ENCODE measurements around the gene YWHAG.
"Not testable (repeated sequence)": the region's sequence is repeated elsewhere in the genome, so short reads cannot be mapped to it uniquely, and the experiment has no call there.

YWHAG gene

GRCh38 chr7:76372984-76373833 is 14.4 kb upstream of the YWHAG start:
- no peak overlapping the region for H3K27ac ChIP-seq

GRCh38 chr7:76371396-76371795 is 12.6 kb upstream of the YWHAG start:
- H3K27ac ChIP-seq: no peak overlapping the region
- no peak for TF ChIP-seq CTCF (conservative IDR thresholded peaks at IDR 0.05)

More at GRCh38 chr7:76372984-76373833, 14.4 kb upstream of the YWHAG start:
- TF ChIP-seq CTCF (conservative IDR thresholded peaks at IDR 0.05): no peak

DNA sequence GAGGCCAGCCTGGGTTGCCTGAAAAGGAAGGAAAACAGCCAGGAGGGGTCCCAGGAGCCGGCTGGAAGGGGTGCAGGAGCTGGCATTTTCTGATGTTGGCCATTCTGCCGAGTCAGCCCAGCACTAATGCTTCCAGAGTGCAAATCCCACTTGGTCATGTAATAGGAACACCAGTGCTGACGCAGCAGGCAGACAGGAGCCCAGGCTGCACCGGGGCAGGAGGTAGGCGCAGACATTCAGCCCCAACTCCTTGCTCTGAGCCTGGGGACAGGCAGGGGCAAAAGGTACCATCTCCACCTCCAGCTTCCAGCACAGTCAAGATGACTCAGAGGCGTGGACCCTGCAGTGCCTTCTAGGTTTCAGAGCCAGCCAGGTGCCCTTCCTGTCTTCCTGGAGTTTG is 10.2 kb upstream of the YWHAG start:
- TF ChIP-seq CTCF (conservative IDR thresholded peaks at IDR 0.05): no peak
- H3K27ac ChIP-seq: no peak overlapping the region

DNA sequence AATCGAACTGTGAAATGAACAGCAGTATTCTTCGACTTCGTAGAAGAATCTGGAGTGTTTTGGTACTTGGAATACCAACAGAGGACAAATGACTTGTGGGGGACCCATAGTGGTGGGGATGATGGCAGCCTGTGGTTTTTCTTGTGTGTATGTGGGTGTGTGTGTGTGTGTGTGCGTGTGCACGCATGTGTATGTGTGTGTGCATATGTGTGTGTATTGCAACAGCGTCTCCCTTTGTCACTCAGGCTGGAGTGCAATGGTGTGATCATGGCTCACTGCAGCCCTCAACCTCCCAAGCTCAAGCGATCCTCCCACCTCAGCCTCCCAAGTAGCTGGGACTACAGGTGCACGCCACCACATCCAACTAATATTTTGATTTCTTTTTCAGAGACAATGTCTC is 9.4 kb upstream of the YWHAG start:
- H3K27ac ChIP-seq: no peak overlapping the region
- TF ChIP-seq CTCF (conservative IDR thresholded peaks at IDR 0.05): no peak

GRCh38 chr7:76364198-76364584 is 5.4 kb upstream of the YWHAG start:
- TF ChIP-seq CTCF (conservative IDR thresholded peaks at IDR 0.05): no peak
- H3K27ac ChIP-seq: no peak overlapping the region

DNA sequence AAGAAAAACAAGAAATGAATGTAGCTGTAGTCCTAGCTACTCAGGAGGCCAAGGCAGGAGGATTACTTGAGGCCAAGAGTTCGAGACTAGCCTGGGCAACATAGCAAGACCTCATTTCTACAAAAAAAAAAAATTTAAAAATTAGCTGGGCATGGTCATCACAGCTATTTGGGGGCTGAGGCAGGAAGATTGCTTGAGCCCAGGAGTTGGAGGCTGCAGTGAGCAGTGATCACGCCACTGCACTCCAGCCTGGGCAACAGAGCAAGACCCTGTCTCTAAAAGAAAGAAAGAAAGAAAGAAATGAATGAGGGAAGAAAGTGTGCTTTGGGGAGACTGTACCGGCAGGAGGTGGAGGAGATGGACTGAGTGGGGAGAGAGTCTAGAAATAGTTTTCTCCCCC is 5.0 kb upstream of the YWHAG start:
- not testable (repeated sequence) for H3K27ac ChIP-seq

GRCh38 chr7:76359978-76360638 is 1.3 kb upstream of the YWHAG start:
- H3K27ac ChIP-seq: peak overlapping the region; percentile 98
- TF ChIP-seq CTCF (conservative IDR thresholded peaks at IDR 0.05): no peak
